ENCODE data around the gene BBX.

DNA sequence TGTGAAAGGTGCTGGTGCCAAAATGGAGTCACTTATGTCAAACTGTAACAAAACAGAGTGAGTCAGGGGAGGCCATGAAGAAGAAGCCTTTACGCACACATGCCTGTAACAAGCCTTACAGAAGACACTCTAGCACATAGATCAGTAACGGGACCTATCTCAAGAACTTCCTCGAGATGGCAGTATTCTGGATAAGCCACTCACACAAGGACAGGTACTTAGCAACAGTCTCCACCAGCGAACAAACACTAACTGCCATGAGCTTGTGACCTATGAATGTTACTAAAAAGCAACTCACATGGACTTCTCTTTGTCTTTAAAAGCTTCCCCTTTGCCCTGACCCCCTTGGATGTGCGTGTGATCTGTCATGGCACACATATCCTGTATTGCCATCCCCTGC lies 332.9 kb downstream of the BBX start:
- TF ChIP-seq POLR2A (IDR thresholded peaks at IDR 0.05; ENCODE audit: low read depth, low read length) (no peak), SPI1 (IDR thresholded peaks at IDR 0.05; ENCODE audit: low read depth, low read length) (no peak), POLR2AphosphoS5 (IDR thresholded peaks at IDR 0.05; ENCODE audit: low read depth, low read length) (no peak), TAF1 (IDR thresholded peaks at IDR 0.05; ENCODE audit: low read depth, low read length) (no peak), PAX5 (IDR thresholded peaks at IDR 0.05; ENCODE audit: insufficient read depth, low read length, severe bottlenecking) (no peak), POU2F2 (IDR thresholded peaks at IDR 0.05; ENCODE audit: low read depth, low read length) (no peak)
